T-helper 2 cell treated with Interferon-gamma antibody and Interleukin-4, amounts not matched to agents 100 ng/mL and 5 ng/mL, for 36 hours (primary cell): Measurements from ENCODE around the gene CKAP2L. TPM values are rescaled to one million over a fixed set of nuclear protein-coding genes. Genes with fewer than 3 reads are reported as not detected.

Source experiments
- intact Hi-C: fragments of 100-400 bp; cut with micrococcal nuclease; formaldehyde crosslinking; loops from one replicate; pipeline ENCODE4 v1.15.1; 2023
- total RNA-seq: library from RNA; stranded (reverse); gene quantifications from 2 replicates; pipeline ENCODE4 v1.2.3, GENCODE V29; 2022

The CKAP2L gene
- total RNA-seq, 1 donor from 2014 or later = 49.6 TPM

DNA sequence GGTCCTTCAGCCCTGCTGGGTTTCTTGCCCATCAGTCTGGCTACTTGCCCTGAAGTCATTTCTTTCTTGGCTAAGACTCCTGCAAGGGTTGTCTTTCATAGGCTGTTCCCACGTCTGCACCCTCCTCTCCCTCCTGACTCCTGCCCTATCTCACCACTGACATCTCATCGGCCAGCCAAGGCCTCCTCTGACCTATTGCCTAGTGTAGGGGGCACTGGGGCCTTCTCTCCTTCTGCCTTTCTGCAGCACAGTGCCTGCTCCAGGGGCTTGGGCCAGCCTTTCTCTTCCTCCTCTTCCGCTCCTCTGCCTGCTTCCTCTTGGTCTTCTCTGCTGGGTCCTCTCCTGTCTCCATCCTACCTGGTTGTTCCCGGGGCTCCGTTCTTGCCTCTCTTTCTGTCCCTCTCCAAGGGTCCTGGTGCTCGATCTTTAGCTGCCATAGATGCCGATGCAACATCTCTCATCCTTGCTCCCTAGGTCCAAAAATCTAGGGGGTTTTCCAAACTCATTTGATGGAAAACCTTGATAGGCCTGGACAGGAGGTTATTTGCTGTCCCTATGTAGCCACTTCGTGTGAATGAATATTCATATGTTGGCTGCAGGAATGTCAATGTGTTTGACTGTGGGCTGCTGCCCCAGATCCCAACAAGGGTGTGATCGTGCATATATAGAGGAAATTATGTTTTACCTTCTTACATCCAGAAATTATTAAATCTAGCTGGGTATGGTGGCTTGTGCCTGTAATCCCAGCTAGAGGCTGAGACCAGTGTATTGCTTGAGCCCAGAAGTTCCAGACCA is 53.3 kb downstream of the CKAP2L start:
- intact Hi-C loops = no loop called here

DNA sequence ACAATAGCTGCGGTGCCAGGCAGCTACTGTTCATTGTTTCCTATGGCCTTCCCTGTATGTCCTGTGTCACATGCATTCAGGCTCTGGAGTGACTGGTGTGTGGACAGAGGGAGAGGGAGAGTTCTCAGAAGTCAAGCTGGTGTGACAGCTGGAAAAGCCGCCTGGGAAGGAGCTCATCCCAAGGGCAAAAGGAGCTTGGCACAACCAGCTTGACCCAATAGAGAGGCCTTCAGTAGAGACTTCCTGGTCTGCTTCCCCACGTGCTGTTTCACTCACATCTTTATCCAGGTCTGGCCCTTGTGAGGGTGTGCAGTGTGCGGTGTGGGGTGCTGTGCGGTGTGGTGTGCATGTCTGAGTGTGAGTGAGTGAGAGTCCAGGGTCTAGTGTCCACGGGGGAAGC is 54.7 kb downstream of the CKAP2L start:
- intact Hi-C loops = loop anchor here (5.0 kb wide), 2 partner anchors 62 to 77 kb away; partner anchors contain the start of gene SLC20A1

DNA sequence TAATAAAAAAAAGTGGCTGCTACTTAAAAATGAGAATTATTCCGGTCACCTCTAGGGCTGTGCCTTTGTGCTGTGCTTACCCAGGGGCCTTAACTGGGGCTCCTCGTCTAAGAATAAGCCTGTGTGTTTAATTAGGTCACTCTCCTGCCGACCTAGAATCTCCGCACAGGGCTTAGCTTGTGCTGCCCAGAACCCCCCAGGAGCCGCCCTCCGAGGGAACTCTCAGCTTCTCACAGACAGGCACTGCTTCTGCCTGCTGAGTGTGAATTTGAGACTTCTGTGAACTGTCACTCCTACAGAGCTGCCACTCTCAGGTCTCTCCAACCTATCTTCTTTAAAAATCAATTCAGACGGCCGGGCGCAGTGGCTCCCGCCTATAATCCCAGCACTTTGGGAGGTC is 55.4 kb downstream of the CKAP2L start:
- intact Hi-C loops = loop anchor here (5.0 kb wide), 2 partner anchors 62 to 77 kb away; partner anchors contain the start of gene SLC20A1

DNA sequence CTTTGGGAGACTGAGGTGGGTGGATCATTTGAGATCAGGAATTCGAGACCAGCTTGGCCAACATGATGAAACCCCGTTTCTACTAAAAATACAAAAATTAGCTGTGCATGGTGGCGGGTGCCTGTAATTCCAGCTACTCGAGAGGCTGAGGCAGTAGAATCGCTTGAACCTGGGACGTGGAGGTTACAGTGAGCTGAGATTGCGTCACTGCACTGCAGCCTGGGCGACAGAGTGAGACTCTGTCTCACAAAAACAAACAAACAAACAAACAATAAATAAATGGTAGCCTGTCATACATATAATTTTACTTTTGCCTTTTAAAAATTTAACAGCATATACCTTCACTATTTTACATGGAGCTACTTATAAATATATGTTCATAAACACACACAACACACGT is 57.5 kb downstream of the CKAP2L start:
- intact Hi-C loops = loop anchor here (1.0 to 5.0 kb wide), 3 partner anchors 15 to 75 kb away; partner anchors contain the start of gene SLC20A1

DNA sequence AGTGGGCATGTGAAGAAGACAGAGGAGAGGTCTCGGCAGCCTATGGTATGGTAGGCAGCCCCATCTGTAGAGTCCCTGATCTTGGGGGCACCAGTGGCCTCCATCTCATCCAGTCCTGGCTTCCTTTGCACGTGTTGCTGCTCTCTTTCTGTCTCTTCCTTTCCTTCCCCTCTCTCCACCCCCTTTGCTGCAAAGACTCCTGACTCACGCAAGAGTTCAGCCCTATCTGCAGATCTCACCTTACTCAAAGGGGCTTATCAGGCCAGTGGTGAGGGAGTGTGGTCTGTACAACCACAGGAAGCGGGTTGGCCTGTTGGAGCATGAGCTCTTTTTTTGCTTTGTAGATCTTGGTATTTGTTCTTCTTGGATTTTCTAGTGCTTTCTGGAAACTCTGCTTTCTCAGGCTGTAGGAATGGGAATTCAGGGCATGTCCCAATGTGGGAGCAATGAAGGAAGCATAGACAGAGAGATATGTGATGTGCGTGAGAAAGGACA is 58.2 kb downstream of the CKAP2L start:
- intact Hi-C loops = loop anchor here (1.0 to 5.0 kb wide), 3 partner anchors 14 to 74 kb away; partner anchors contain the start of gene SLC20A1

DNA sequence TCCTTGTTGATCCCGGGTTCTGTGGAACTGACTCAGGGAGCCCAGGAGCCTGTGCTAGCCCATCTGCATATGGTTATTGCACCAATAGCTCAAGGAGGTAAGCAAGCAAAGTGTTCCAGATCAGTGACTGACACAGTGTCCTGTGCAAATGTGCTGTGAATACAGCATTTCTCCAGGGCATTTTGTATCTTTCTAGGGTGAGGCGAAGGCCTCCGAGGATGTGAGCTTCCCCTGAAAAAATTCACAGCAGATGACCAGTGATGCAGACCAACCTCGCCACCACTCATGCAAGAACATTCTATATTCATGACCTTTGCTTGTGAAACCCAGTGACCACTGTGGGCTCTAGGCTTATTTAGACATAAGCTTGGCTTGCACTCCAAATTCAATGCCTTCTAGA is 58.8 kb downstream of the CKAP2L start:
- intact Hi-C loops = loop anchor here (5.0 kb wide), 2 partner anchors 58 to 73 kb away; partner anchors contain the start of gene SLC20A1

DNA sequence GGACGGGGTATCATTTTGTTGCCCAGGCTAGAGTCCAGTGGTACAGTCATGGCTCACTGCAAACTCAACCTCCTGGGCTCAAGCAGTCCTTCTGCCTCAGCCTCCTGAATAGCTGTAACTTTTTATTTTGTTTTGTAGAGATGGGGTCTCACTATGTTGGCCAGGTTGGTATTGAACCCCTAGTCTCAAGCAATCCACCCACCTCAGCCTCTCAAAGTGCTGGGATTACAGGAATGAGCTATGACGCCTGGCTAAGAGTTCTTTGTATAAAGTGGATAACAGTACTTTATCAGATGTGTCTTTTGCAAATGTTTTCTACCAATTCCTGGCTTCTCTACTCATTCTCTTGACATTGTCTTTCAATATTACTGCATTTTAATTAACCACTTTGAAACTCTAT is 60.7 kb downstream of the CKAP2L start:
- intact Hi-C loops = no loop called here

DNA sequence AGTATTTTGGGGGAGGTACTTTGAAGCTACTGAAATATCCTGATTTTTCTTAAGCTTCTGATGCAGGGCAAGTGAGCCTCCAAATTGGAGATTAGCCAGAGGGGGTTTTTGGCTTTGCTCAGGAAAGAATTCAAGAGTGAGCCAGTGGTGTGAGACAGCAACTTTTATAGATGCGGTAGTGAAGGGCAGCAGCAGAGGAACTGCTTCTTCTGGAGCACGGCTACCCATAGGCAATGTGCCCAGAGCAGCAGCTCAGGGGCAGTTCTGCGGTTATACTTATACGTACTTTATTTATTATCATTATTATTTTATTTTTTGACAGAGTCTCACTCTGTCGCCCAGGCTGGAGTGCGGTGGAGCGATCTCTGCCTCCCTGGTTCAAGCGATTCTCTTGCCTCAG is 63.4 kb downstream of the CKAP2L start:
- intact Hi-C loops = no loop called here

DNA sequence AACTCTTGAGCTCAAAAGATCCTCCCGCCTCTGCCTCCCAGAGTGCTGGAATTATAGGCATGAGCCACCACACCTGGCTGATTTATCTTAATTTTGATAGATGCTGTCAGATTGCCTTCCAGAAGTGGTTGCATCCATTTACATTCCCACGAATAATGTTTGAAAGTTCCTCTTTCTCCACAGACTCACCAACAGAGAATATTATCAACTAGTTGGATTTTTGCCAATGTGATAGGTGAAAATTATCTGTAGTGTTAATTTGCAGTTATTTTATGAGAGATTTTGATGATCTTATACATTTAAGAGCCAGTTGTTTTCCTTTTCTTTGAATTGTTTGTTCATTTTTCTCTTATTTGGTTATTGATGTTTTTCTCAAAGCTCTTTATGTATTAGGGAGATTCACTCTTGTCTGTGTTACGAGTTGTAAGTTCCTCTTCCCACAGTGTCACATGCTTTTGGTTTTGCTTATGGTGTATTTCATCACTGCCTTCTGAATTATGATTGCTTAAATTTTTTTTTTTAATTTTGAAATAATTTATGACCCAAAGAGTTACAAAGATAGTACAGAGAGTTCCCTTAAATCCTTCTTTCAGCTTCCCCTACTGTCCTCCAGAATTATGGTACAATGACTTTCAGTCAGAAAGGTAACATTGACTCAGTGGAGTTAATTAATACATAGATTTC is 64.3 kb downstream of the CKAP2L start:
- intact Hi-C loops = no loop called here

DNA sequence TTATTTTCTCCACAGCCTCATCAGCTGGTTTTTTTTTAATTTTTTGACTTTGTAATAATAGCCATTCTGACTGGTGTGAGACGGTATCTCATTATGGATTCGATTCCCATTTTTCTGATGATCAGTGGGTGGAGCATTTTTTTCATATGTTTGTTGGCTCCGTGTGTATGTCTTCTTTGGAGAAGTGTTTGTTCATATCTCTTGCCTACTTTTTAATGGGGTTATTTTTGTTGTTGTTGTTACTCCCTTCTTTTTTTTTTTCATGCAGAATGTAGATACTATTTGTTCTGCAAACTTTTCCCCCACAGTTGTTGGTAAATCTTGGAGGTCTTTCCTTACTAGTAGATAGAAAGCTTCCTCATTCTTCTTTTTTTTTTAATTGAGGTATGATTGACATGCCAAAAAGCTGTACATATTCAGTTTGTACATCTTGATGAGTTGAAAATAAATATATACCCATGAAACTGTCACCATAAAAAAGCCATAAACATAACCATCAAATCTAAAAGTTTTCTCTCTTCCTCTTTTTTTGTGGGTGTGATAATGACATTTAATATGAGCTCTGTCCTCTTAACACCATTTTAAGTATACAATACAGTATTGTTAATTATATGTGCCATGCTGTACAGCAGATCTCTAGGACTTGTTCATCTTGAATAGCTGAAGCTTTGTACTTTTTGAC is 65.4 kb downstream of the CKAP2L start:
- intact Hi-C loops = no loop called here

DNA sequence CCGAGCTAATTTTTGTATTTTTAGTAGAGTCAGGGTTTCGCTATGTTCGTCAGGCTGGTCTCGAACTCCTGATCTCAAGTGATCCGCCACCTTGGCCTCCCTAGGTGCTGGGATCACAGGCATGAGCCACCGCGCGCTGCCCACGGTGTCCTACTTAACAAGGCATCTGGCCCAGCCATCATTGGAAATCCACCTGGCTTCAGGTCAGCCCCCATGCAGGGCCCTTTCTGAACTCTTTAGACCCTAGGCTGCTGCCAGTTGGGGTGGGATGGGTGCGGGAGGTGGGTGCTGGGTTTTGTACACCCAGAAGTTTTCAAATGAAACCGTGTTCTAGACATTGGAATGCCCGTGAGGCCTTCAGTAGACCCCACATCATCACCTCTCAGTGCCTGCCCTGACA is 70.2 kb downstream of the CKAP2L start:
- intact Hi-C loops = loop anchor here (5.0 kb wide), 1 partner anchor 47 kb away; the partner anchor contains the start of gene SLC20A1

DNA sequence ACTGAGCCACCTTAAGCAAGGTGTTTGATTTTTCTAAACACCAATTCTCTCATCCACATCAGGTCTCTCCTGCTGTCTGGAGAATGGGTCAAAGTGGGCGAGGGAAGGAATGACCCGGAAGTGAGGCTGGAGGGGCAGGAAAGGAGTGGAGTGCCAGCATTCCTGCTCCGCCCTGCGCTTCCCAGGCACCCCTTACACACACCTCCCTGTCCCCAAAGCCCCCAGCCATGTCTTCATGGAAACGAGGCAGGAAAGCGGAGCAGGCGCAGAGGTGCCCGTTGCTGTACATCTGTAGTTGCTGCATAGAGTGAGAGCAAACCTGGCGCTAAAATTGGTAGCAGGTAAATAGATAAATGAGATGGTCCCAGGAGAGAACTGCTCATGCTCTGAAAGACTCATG is 70.8 kb downstream of the CKAP2L start:
- intact Hi-C loops = loop anchor here (2.0 to 5.0 kb wide), 2 partner anchors 46 to 63 kb away; partner anchors contain the start of gene SLC20A1

DNA sequence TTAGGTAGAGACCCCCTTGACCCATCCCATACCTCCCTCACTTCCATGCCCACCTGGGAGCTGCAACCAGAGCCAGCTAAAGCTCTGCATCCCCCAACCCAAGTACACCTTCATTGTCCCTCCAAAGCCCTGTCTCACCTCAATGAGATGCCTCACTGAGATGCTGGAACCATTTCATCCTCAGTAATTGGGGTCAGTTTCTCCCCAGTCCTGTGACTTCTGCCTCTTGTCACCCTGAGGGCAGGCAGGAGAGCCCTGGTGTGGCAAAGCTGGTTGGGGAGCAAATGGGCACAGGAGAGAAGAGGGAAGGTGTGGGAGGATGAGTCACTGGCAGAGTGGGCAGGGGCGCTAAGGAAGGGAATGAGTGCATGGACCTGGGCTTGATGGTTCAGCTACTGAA is 71.5 kb downstream of the CKAP2L start:
- intact Hi-C loops = loop anchor here (1.0 to 5.0 kb wide), 3 partner anchors 13 to 62 kb away; partner anchors contain the start of gene SLC20A1

DNA sequence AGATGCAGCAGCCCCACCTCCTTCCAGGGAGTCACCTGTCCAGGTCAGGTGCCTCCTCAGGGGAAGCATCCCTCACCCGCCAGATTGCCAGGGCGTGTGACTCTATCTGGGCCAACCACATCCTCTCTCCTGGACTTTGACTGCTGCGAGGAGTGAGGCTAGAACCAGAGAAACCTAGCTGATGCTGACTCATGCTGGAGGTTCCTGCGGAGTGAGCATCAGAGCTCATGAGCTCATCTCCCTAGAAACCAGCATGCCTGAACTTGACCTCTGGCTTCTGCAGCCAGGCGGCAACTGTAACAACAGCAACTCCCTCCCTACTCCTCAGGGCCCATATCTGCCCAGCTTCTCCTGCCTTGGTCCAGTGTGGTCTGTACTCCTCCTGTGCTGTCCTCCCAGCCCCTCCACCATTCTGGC is 71.9 kb downstream of the CKAP2L start:
- intact Hi-C loops = loop anchor here (1.0 to 5.0 kb wide), 3 partner anchors 14 to 62 kb away; partner anchors contain the start of gene SLC20A1

DNA sequence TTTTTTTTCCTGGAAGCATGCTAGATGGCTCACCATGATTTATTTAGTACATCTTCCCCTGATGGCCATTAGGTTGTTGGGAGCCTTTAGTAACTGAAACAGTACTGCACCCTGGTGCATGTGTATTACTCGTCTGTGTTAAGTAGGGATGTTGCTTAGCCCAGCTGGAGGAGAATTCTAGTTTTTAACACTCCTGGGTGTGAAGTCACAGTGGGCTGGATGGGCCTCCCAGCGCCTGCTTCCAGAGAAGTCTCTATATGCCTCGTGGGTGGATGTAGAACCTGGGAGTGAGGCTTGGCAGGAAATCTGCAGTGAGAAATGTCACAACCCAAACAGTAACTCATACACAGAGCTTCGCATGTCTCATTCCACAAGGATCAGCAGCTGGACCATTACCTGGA is 72.5 kb downstream of the CKAP2L start:
- intact Hi-C loops = loop anchor here (1.0 to 5.0 kb wide), 7 partner anchors 14 to 108 kb away; partner anchors contain the start of genes CHCHD5 and SLC20A1

DNA sequence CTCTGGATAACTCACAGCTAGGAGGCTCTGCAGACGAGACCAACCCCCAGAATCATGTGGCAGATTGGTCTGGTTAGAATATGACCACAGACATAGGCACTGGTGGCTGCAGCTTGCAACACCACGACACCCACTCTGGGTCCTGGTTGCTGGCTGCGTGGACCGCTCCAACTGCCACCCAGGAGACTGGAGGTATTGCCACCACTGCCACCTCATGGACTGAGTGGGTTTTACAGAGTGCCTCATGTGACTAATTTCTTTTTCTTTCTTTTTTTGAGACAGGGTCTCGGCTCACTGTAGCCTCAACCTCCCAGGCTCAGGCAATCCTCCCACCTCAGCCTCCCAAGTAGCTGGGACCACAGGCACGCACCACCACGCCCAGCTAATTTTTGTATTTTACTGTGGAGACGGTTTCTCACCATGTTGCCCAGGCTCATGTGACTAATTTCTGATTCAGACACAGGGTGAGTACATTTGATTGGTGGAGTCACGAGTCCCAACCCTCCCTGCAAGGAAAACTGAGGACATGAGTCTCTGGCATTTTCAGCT is 73.5 kb downstream of the CKAP2L start:
- intact Hi-C loops = loop anchor here (1.0 to 5.0 kb wide), 5 partner anchors 35 to 107 kb away; partner anchors contain the start of genes CHCHD5 and SLC20A1

DNA sequence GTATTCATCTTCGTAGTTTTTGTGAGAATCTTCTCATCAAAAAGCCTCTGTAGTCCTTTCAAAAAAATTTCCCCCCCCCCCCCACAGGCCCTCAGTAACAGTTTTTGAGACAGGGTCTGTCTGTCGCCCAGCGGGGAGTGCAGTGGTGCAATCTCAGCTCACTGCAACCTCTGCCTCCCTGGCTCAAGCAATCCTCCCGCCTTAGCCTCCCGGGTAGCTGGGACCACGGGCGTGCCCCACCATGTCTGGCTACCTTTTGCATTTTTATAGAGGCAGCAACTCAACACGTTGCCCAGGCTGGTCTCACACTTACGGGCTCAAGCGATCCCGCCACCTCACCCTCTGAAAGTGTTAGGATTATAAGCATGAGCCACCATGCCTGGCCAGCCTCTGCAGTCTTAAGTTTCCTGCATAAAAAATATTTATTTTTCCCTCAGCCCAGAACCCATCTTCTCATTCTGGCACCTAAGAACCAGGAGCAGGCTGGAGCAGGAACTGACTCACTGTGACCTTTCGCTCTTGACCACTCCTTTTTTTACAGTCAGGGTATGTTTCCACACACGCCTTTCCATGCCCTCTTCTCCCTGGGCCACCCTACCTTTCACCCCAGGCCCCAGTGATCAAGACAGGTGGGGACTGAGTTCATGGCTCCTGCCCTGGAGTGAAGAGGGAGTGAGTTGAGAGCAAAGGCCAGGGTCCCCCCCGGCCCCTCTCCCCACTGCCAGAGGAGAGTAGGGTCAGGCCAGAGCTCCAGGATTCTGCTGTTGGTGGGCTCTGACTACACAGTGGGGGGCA is 76.1 kb downstream of the CKAP2L start:
- intact Hi-C loops = no loop called here

DNA sequence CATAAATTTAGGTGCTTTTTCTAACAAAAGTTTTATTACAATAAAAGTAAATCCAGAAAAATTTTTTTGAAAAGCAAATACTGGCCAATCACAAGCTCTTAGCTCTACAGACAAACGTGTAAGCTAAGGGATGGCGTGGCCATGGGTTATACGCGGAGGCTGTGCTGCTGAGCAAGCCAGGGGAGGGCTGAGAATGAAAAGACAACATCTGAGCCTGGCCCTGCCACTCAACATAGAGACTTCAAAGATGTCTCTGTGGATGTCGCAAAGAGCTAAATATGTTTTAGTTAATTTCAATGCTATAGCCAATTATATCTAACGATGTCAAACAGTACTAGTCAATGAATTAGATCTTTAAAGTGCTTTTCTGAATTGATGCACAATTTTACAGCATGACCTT is 76.9 kb downstream of the CKAP2L start:
- intact Hi-C loops = no loop called here
